ENCODE data around the gene ACOT4.
"Not testable (repeated sequence)": the region's sequence is repeated elsewhere in the genome, so short reads cannot be mapped to it uniquely, and the experiment has no call there.

The ACOT4 gene

GRCh38 chr14:73576391-73576790 lies 15.3 kb upstream of the ACOT4 start:
- DNase-seq (ENCODE audit: low read depth in 2 of 2): no peak

- DNase-seq (ENCODE audit: low read depth in 2 of 2): not testable (repeated sequence)
These were observed 14.5 kb upstream of the ACOT4 start for GRCh38 chr14:73577214-73577613.

- DNase-seq (ENCODE audit: low read depth in 2 of 2): not testable (repeated sequence)
These were observed 9.3 kb upstream of the ACOT4 start for GRCh38 chr14:73582102-73582979.

GRCh38 chr14:73588695-73589094 lies 3.0 kb upstream of the ACOT4 start:
- no peak for DNase-seq (ENCODE audit: low read depth in 2 of 2)

GRCh38 chr14:73589116-73589515 lies 2.6 kb upstream of the ACOT4 start:
- DNase-seq (ENCODE audit: low read depth in 2 of 2): no peak

- not testable (repeated sequence) for DNase-seq (ENCODE audit: low read depth in 2 of 2)
These were observed 1.0 kb upstream of the ACOT4 start for GRCh38 chr14:73590673-73591004.

GRCh38 chr14:73594491-73594890 lies 2.8 kb downstream of the ACOT4 start:
- no peak for DNase-seq (ENCODE audit: low read depth in 2 of 2)

GRCh38 chr14:73599499-73599898 lies 7.8 kb downstream of the ACOT4 start:
- DNase-seq (ENCODE audit: low read depth in 2 of 2): no peak

GRCh38 chr14:73602994-73603393 lies 11.3 kb downstream of the ACOT4 start:
- DNase-seq (ENCODE audit: low read depth in 2 of 2): no peak

GRCh38 chr14:73606271-73606670 lies 14.6 kb downstream of the ACOT4 start:
- no peak for DNase-seq (ENCODE audit: low read depth in 2 of 2)

- no peak for DNase-seq (ENCODE audit: low read depth in 2 of 2)
These were observed 15.6 kb downstream of the ACOT4 start for GRCh38 chr14:73607241-73607640.

GRCh38 chr14:73610687-73611086 lies 19.0 kb downstream of the ACOT4 start:
- no peak for DNase-seq (ENCODE audit: low read depth in 2 of 2)

- peak; percentile 50 to 66 for DNase-seq (ENCODE audit: low read depth in 2 of 2)
These were observed 20.8 kb downstream of the ACOT4 start, which contains the start of gene ACOT6 for GRCh38 chr14:73612339-73613045. Gene ACOT6 (plus strand): TSS chr14:73612517. CDS start chr14:73612572, 55 bp downstream.

- no peak for DNase-seq (ENCODE audit: low read depth in 2 of 2)
These were observed 21.3 kb downstream of the ACOT4 start for GRCh38 chr14:73613046-73613383.

- no peak for DNase-seq (ENCODE audit: low read depth in 2 of 2)
These were observed 21.8 kb downstream of the ACOT4 start for GRCh38 chr14:73613419-73613963.

- DNase-seq (ENCODE audit: low read depth in 2 of 2): no peak
These were observed 25.2 kb downstream of the ACOT4 start for GRCh38 chr14:73616831-73617230.

- DNase-seq (ENCODE audit: low read depth in 2 of 2): no peak
These were observed 27.9 kb downstream of the ACOT4 start for GRCh38 chr14:73619524-73619923.

GRCh38 chr14:73620268-73620667 lies 28.6 kb downstream of the ACOT4 start:
- no peak for DNase-seq (ENCODE audit: low read depth in 2 of 2)

GRCh38 chr14:73623504-73624054 lies 31.9 kb downstream of the ACOT4 start:
- no peak for DNase-seq (ENCODE audit: low read depth in 2 of 2)

- no peak for DNase-seq (ENCODE audit: low read depth in 2 of 2)
These were observed 34.0 kb downstream of the ACOT4 start for GRCh38 chr14:73625706-73626105.

- DNase-seq (ENCODE audit: low read depth in 2 of 2): no peak
These were observed 35.5 kb downstream of the ACOT4 start for GRCh38 chr14:73627151-73627558.

- no peak for DNase-seq (ENCODE audit: low read depth in 2 of 2)
These were observed 38.5 kb downstream of the ACOT4 start for GRCh38 chr14:73630009-73630780.

Measured in stimulated activated CD4-positive, alpha-beta T cell treated with anti-CD3 and anti-CD28 coated beads, Interleukin-15, amount 100 ng/mL, for 48 hours (primary cell).